Dermis microvascular lymphatic vessel endothelial cell (primary cell): ENCODE data around the gene TUFM. TPM values are rescaled to one million over a fixed set of nuclear protein-coding genes. Genes with fewer than 3 reads are reported as not detected.
"Not testable (repeated sequence)": the region's sequence is repeated elsewhere in the genome, so short reads cannot be mapped to it uniquely, and the experiment has no call there.

Experiments
- DNase-seq, 2 donors: peaks; one replicate each; pipeline versions ENCODE4 v3.0.0 to v3.0.0-alpha.2; 2010; ENCODE audit warnings: low read depth in 2 of 2
- total RNA-seq: library from RNA; depleted of rRNA; stranded (reverse); fragments of >200 nt; gene quantifications from 2 replicates; pipeline ENCODE4 v1.2.1, GENCODE V29; 2014

The TUFM gene
- total RNA-seq, 1 donor from 2014 or later, result 118 TPM

DNA sequence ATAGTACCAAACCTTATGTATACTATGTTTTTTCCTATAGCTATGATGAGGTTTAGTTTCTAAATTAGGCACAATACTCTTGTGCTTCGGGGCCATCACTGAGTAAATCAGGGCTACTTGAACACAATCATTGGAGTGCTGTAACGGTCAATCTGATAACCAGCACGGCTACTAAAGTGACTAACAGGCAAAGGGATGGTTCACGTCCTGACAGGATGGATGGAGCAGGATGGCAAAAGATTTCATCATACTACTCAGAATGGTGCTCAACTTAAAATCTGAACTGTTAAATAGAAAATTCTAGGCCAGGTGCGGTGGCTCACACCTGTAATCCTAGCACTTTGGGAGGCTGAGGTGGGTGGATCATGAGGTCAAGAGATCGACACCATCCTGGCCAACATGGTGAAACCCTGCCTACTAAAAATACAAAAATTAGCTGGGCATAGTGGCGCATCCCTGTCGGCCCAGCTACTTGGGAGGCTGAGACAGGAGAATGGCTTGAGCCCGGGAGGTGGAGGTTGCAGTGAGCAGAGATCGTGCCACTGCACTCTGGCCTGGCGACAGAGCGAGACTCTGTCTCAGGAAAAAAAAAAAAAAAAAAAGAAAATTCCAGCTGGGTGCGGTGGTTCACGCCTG lies 7.0 kb downstream of the TUFM start:
- DNase-seq, result no peak

DNA sequence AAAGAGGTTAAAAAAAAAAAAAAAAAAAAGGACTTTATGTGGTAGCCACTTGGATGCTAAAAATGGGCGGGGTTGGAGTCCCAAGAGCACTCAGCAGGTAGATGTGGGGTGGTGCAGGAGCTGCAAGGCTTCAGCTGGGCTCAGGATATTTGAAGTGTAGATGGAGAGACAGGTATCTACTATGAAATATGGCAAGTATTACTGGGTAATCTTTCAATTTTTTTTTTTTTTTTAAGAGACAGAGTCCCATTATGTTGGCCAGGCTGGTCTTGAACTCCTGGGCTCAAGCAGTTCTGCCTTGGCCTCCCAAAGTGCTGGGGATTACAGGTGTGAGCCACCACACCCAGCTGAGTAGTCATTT lies 7.6 kb downstream of the TUFM start:
- no peak for DNase-seq

DNA sequence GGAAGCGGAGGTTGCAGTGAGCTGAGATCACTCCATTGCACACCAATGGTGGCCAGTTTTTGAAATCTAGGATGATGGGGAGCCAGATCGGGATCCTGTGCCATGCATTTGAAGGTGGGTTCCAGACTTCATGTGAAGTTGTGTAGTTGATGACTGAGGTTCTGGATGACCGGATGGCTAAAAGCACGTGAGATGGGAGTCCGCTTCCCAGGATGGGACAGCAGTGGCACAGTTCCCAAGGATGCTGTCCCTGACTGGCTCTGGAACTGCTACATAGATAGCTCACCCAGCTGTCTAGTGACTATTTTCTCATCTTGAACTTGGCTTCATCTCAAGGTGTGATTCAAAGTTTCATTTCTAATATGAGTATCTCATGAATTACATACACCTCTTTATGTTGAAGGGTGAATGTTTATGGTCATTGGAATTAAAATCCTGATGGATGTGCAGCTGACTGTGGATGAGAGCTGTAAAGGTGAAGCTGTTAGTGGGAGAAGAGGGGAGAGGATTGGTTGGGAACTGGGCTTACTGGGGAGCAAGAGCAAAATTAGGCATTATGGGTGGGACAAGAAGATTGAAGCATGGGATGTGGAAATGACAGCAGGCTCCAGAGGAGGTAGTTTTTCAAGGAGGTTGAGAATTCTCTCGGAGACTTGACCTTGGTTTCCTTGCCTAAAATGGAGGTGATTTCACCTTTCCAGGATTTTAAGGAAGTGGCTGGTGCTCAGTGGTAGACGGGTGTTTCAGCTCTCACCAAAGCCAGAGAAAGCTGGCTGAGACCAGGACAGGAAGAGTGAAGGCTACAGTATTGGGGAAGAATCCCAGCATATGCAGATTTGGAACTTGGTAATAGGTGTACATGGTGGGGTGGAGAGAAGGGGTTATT lies 8.2 kb downstream of the TUFM start:
- DNase-seq, result no peak

DNA sequence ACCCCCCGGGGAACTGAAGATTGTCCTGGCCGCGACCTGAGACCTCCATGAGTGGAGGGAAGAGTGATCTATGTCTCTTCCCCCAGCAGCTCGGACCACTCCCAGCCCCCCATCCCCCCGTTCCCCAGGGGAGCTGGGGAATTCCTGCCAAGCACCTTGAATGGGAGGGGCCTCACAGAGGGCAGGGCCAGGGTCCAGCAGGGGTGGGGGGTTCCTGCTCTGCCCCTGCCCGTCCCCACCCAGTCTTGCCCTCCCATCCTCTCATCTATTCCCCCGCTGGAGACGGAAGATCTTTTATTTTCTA lies 9.4 kb downstream of the TUFM start:
- no peak for DNase-seq

DNA sequence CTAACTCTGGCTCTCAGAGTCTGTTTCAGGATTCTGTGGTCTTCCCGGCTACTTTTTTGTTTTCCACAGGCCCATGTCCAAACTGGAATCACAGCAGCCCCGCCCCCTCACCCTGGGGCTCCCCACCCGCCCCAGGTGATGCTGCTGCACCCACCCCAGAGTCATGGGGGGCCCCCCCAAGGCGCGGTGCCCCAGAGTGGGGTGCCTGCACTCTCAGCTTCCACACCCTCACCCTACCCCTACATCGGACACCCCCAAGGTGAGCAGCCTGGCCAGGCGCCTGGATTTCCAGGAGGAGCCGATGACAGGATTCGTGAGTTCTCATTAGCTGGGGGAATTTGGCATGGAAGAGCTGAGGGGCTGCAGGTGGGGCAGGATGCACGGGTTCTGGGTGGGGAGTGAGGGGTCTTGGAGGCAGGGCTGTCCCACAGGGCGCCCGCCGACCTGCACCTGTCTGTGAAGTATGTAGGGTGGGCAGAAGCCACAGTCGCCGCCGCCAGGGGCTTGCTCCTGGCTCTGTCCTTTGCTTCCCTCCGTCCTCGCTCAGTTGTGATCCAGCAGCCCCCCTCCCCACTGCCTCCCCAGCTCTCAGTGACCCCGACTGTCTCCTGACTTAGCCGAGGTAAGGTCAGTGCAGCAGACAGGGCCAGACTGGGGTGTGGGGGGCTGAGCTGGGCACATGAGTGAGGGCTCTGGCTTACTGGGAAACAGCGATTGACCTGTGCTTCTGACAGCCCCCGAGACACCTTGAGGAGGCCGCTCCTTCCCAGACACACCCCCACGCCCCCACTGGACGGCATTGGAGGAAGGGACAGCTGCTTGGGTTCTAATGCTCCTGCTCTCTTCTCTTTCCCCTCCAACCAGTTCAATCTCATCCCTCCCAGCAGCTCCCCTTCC lies 10.0 kb downstream of the TUFM start:
- DNase-seq, result no peak

DNA sequence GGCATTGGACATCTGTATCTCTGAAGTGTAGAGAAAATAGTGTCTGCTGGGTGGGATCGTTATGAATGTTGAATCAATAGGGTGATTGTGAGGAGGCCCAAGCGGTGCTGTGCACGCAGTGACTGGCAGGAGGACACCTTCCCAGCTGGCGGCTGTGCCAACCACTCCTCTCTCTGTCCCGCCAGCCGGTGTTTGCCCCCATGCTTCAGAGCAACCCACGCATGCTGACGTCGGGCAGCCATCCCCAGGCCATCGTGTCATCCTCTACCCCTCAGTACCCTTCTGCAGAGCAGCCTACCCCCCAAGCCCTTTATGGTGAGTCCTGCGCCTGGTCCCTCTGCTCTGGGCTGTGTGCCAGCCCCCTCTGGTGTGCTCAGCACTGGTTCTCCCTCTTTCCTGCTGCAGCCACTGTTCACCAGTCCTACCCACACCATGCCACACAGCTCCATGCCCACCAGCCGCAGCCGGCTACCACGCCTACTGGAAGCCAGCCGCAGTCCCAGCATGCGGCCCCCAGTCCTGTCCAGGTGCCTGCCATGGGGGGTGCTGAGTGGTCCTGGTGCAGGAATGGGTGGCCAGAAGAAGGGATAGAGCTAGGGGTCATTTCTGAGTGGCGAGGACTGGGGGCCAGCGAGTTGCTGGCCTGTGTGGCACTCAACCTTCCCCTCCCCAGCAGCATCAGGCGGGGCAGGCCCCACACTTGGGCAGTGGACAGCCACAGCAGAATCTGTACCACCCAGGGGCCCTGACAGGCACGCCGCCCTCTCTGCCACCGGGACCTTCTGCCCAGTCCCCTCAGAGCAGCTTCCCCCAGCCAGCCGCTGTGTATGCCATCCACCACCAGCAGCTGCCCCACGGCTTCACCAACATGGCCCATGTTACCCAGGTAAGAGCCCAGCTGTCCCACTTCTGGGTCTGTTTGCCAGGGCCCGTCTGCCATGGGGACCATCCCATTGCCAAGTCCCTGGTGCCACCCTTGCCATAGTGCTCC lies 11.0 kb downstream of the TUFM start:
- DNase-seq, result no peak

DNA sequence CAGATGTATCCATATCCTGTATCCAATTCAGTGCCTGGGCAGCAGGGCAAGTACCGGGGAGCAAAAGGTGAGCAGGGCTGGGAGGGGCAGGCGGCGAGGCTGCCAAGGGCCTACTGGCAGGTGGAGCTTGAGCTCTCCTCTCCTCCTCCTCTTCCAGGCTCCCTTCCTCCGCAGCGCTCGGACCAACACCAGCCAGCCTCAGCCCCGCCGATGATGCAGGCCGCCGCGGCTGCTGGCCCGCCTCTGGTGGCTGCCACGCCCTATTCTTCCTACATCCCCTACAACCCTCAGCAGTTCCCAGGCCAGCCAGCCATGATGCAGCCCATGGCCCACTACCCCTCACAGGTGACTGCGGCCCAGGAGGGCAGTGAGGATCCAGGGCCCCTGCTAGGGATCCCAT lies 11.8 kb downstream of the TUFM start:
- no peak for DNase-seq

DNA sequence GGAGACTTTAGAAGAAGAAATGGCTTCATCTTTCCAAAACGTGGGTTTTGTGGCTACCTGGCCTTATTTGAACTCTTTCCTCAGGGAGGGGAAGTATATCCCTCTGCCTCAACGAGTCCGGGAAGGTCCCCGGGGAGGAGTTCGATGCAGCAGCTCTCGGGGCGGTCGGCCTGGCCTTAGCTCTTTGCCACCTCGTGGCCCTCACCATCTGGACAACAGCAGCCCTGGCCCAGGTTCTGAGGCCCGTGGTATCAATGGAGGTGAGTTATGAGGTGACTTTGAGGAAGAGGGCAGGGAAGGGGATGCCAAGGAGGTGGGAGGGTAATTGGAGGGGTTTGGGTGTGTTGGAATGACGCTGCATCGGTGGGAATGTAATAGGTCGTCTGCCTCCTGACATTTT lies 15.6 kb downstream of the TUFM start:
- DNase-seq, result no peak

DNA sequence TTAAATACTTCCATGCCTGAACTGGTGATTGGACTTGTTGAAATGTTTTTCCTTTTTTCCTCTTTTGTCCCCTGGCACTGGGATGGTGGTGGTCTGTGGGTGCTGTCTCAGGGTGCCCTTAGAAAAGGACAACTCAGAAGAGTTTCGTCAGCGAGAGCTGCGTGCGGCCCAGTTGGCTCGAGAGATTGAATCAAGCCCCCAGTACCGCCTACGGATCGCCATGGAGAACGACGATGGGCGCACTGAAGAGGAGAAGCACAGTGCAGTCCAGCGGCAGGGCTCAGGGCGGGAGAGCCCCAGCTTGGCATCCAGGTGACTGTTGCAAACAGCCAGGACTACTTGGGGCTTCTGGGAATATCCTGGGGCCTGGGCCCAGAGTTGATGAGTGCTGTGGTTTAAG lies 16.4 kb downstream of the TUFM start:
- DNase-seq, result no peak

DNA sequence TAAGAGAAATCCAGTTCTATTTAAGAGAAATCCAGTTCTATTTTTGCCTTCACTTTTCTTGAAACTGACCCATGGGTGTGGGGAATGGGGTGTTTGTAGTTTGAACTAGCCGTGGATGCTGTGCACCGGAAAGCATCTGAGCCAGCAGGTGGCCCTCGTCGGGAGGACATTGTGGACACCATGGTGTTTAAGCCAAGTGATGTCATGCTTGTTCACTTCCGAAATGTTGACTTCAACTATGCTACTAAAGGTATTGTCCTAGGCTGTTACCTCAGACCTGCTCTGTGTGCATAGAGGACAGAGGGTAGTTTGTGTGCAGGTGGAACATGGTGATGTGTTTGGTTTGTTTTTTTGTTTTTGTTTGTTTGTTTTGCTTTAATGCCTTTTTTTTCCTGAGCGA lies 20.0 kb downstream of the TUFM start:
- peak; percentile 42 to 50 for DNase-seq

DNA sequence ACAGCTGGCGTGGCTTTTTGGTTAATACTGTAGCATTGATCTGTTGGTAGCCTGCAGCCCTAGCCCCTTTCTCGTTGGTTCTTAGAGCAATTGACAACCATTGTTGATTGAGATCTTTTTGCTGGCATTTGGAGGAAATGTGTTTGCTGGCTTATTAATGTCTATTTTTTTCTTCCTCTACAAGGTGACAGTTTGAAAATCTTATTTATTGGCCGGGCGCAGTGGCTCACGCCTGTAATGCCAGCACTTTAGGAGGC lies 21.5 kb downstream of the TUFM start:
- no peak for DNase-seq

DNA sequence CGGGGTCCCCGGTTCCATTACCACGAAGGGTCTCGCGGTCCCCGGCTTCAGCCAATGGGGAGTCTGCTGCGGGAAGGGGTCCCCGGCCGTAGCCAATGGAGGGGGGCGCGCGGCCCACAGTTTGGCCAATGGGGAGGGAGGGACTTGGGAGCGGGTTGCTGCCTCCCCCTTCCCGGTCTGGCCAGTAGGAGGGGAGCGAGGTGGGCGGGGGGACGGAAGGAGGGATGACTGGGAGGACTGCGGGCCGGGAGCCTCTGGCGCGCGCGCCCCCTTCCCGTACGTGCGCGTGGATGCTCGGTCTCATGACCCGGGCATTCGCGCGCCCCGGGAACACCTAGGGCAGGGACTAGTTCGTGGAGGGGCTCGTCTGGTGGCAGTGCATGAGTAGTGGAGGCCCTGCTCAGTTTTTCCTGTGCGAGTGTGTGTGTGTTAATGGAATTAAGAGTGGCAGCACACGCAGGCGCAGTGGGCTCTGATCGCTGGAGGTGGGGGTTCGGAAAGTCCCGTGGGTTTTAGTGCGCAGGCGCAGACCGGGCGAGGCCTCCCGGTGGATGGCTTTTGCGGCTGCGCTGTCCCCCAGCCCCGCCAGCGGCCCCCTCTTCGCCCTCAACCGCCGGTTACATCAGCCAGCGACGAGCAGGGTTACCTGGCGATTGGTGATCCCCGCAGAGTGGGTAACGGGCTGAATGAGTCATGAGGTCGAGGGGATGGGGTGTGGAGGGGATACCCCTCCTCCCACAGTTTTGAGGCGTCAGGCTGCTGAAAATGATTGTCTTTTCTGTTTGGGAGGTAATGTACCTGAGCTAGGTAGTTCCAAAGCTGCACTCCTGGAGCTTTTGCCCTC lies 22.1 kb downstream of the TUFM start:
- DNase-seq, result peak; percentile 94 to 99

DNA sequence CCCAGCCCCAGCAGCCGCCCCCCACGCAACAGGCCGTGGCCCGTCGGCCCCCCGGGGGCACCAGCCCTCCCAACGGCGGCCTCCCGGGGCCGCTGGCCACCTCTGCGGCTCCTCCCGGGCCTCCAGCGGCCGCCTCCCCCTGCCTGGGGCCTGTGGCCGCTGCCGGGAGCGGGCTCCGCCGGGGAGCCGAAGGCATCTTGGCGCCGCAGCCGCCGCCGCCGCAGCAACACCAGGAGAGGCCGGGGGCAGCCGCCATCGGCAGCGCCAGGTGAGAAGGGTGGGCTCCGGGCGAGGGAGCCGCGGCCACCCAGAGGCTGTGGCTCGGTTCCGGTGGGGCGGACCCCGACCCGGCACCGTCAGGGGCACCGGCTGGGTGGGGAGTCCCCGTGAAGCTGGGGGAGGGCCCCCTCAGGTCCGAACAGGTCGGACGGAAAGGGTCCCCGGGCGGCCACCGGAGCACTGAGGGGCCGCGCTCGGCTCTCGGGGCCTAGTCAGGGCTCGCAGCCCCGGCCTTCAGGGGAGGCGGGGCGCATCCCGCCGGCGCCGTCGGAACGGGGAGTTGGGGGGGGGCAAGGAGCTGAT lies 22.8 kb downstream of the TUFM start:
- DNase-seq, result no peak

DNA sequence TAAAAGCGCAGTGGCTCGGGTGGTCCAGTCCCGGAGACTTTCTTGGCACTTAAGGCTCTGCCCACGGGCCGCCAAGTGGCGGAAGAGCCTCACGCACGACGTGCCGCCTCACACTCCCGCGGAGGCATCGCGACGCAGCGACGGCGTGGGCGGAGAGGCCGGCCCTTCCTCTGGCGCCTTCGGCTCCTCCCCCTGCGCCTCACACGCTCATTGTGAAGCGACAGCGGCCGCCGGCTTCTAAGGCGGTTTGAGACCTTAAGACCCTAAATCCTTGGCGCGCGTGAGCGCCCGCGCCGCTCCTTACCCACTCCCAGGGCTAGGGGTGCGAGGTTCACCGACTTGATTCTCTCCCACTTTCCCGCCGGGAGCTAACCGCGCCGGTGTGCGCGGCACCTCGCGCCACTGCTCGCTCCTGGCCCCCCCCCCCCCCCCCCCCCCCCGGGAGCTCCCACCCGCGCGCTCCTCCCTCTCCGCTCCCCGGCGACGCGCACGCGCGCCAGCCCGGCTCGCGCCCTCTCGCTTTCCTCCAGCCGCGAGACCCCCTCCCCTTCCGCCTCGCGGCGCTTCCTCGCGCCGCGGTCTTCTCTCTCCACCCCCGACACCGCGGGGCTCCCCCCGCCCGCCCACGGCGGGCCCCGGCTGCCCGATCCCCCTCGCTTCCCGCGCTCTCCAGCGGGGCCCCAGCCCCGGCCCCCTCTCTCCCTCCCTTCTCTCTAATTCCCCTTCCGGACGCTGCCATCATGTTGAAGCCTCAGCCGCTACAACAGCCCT lies 23.4 kb downstream of the TUFM start, which contains the start of gene ATXN2L:
TSS of gene ATXN2L (plus strand) at position 480 of the 771 bp plus-strand sequence. CDS start at position 741, 261 bp downstream.
- DNase-seq, result peak; percentile 89 to 98

DNA sequence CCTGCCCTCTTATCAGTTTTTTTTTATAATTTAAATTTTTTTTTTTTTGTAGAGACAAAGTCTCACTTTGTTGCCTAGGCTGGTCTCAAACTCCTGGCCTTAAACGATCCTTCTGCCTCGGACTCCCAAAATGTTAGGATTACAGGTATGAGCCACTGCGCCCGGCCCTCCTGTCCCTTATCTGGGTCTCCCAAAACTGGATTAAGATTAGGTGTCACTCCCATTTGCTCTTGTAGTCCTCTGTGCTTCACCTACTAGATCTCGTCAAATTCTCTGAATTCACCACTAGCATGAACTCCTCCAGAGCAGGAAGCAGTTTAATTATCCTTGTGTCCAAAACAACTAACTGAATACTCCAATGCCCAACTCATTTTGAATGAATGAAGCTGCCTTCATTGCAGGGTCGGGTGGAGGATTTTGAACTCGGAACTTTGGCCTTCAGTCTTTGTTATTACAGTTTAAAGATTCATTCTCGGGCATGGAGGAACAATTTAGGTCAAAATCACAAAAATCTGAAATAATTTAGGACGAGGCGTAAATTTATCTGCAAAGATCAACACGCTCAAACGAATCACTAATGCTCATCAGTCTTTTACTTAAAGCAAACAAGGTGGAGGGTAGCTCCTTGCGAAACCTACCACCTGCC lies 24.2 kb downstream of the TUFM start:
- no peak for DNase-seq

DNA sequence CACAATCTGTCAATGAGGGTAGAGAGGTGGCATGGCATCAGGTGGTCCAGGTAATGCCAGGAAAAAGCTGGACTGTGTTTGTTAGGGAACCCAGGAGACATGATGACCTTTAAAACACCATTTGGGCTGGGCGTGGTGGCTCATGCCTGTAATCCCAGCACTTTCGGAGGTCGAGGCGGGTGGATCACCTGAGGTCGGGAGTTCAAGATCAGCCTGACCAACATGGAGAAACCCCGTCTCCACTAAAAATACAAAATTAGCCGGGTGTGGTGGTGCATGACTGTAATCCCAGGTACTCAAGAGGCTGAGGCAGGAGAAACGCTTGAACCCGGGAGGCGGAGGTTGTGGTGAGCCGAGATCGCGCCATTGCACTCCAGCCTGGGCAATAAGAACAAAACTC lies 25.6 kb downstream of the TUFM start:
- not testable (repeated sequence) for DNase-seq

DNA sequence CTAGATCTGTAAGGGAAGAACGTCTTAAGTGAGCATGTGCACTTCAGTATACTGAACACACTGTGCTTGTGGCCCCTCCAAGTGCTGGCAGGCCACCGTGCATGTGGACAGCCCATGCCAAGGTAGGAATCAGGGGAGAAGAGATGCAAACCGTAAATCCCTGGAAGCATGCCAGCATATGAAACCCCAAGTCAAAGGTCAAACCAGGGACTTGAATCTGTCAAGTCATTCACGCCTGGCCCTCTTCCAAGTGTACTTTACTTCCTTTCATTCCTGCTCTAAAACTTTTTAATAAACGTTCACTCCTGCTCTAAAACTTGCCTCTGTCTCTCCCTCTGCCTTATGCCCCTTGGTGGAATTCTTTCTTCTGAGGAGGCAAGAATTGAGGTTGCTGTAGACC lies 26.1 kb downstream of the TUFM start:
- no peak for DNase-seq

DNA sequence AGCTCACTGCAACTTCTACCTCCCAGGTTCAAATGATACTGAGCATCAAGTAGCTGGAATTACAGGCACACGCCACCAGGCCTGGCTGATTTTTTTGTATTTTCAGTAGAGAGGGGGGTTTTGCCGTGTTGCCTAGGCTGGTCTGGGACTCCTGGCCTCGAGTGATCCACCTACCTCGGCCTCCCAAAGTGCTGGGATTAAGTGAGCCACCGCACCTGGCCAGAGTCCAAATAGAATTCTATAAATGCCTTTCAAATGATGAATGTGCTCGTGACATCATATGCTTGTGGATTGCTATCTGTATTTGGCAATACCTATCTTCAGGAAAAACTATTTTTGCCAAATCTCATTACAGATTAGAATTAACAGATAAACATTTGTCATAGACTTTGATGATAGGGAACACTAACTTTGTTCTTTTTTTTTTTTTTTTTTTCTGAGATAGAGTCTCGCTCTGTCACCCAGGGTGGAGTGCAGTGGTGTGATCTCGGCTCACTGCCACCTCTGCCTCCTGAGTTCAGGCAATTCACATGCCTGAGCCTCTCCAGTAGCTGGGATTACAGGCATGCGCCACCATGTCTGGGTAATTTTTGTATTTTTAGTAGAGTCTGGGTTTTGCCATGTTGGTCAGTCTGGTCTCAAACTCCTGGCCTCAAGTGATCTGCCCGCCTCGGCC lies 38.6 kb downstream of the TUFM start:
- DNase-seq, result not testable (repeated sequence)
